HG03095 (cell line): ENCODE results near the gene EIF3B.
A peak's percentile ranks its signal among the peaks of the same experiment; 100 is the strongest.
"Not testable (repeated sequence)": the region's sequence is repeated elsewhere in the genome, so short reads cannot be mapped to it uniquely, and the experiment has no call there.

Source experiments
- ATAC-seq: cut with Tn5 transposase; IDR thresholded peaks from one replicate; pipeline ENCODE4 v1.9.1; 2021; ENCODE audit warnings: moderate library complexity; ENCODE audit not compliant: unreplicated experiment

The EIF3B gene

GRCh38 chr7:2347351-2348063 lies 7.1 kb upstream of the EIF3B start:
- ATAC-seq = not testable (repeated sequence)

- ATAC-seq = no peak
Observed at GRCh38 chr7:2350055-2350454, 4.6 kb upstream of the EIF3B start.

GRCh38 chr7:2350861-2351260 lies 3.8 kb upstream of the EIF3B start:
- no peak for ATAC-seq

GRCh38 chr7:2353113-2353935 lies 1.3 kb upstream of the EIF3B start:
- ATAC-seq = no peak

GRCh38 chr7:2353936-2354185 lies 766 bp upstream of the EIF3B start:
- ATAC-seq = peak; percentile 35

GRCh38 chr7:2354939-2355704 lies 495 bp downstream of the EIF3B start:
- ATAC-seq = peak; percentile 18

- no peak for ATAC-seq
Observed at GRCh38 chr7:2355705-2356008, 1.0 kb downstream of the EIF3B start.

GRCh38 chr7:2357165-2357564 lies 2.5 kb downstream of the EIF3B start:
- ATAC-seq = no peak

- no peak for ATAC-seq
Observed at GRCh38 chr7:2357571-2357970, 2.9 kb downstream of the EIF3B start.

- ATAC-seq = no peak
Observed at GRCh38 chr7:2358968-2359527, 4.4 kb downstream of the EIF3B start.

- ATAC-seq = no peak
Observed at GRCh38 chr7:2359610-2360009, 5.0 kb downstream of the EIF3B start.

- ATAC-seq = no peak
Observed at GRCh38 chr7:2360796-2361195, 6.2 kb downstream of the EIF3B start.

- ATAC-seq = no peak
Observed at GRCh38 chr7:2362385-2363088, 7.9 kb downstream of the EIF3B start.

GRCh38 chr7:2369139-2369538 lies 14.5 kb downstream of the EIF3B start:
- ATAC-seq = no peak

GRCh38 chr7:2371329-2371728 lies 16.7 kb downstream of the EIF3B start:
- ATAC-seq = no peak

- ATAC-seq = no peak
Observed at GRCh38 chr7:2372724-2373123, 18.1 kb downstream of the EIF3B start.

- no peak for ATAC-seq
Observed at GRCh38 chr7:2373124-2373556, 18.5 kb downstream of the EIF3B start.

- no peak for ATAC-seq
Observed at GRCh38 chr7:2373646-2374045, 19.0 kb downstream of the EIF3B start.

- ATAC-seq = no peak
Observed at GRCh38 chr7:2374401-2374800, 19.8 kb downstream of the EIF3B start.

- no peak for ATAC-seq
Observed at GRCh38 chr7:2374830-2375728, 20.5 kb downstream of the EIF3B start.
